Spleen (tissue), 11 donors: ENCODE data around the gene TRIM16. TPM values are rescaled to one million over a fixed set of nuclear protein-coding genes. Genes with fewer than 3 reads are reported as not detected.
A peak's percentile ranks its signal among the peaks of the same experiment; 100 is the strongest.
"Not testable (repeated sequence)": the region's sequence is repeated elsewhere in the genome, so short reads cannot be mapped to it uniquely, and the experiment has no call there.

Experiments
- DNase-seq: peaks from one replicate; pipeline ENCODE4 v3.0.0-alpha.2; 2020
- H3K27ac ChIP-seq, 8 donors: fragments of 200-600 bp; sonication (generic) in 7 of 8; 1 replicate in 4 of 8; 2 replicates in 4 of 8; pipeline versions ENCODE4 v1.5.0 to v1.8.0; 2016 to 2021; ENCODE audit warnings: inconsistent platforms in 4 of 8, mild to moderate bottlenecking in 4 of 8, moderate library complexity in 1 of 8
- H3K27me3 ChIP-seq, 7 donors: fragments of 200-600 bp; sonication (generic) in 6 of 7; replicated peaks in 1 of 7; 1 replicate in 4 of 7; 2 replicates in 3 of 7; pipeline versions ENCODE4 v1.5.0 to v1.8.0; 2016 to 2021; ENCODE audit warnings: inconsistent platforms in 3 of 7, mild to moderate bottlenecking in 1 of 7
- H3K36me3 ChIP-seq, 6 donors: fragments of 200-600 bp; sonication (generic) in 5 of 6; 1 replicate in 4 of 6; 2 replicates in 2 of 6; pipeline versions ENCODE4 v1.5.0 to v1.8.0; 2016 to 2021; ENCODE audit warnings: inconsistent platforms in 2 of 6
- H3K4me1 ChIP-seq, 6 donors: fragments of 200-600 bp; sonication (generic) in 5 of 6; 1 replicate in 3 of 6; 2 replicates in 3 of 6; pipeline versions ENCODE4 v1.5.0 to v1.8.0; 2016 to 2021; ENCODE audit warnings: inconsistent platforms in 3 of 6
- H3K4me3 ChIP-seq, 8 donors: fragments of 200-600 bp; sonication (generic) in 7 of 8; 1 replicate in 4 of 8; 2 replicates in 4 of 8; pipeline versions ENCODE4 v1.5.0 to v1.8.0; 2016 to 2021; ENCODE audit warnings: inconsistent platforms in 4 of 8, mild to moderate bottlenecking in 4 of 8, moderate library complexity in 2 of 8
- H3K9me3 ChIP-seq, 8 donors: fragments of 200-600 bp; sonication (generic) in 7 of 8; 1 replicate in 4 of 8; 2 replicates in 4 of 8; pipeline versions ENCODE4 v1.5.0 to v1.8.0; 2016 to 2021; ENCODE audit warnings: inconsistent platforms in 4 of 8
- CTCF ChIP-seq, 11 experiments: fragments of 200-600 bp in 7 of 11; fragments of 450-650 bp in 4 of 11; sonication (generic) in 4 of 11; IDR thresholded peaks in 8 of 11; conservative IDR thresholded peaks in 3 of 11; 1 replicate in 7 of 11; 2 replicates in 4 of 11; pipeline versions ENCODE4 v1.4.0 to v1.8.0; 2016 to 2021; ENCODE audit warnings: antibody characterized with exemption in 11 of 11, inconsistent platforms in 4 of 11, mild to moderate bottlenecking in 1 of 11
- POLR2AphosphoS5 ChIP-seq, 3 donors: sonication (generic); formaldehyde crosslinking; IDR thresholded peaks; one replicate each; pipeline ENCODE4 v1.5.1; 2017; ENCODE audit warnings: antibody characterized with exemption in 3 of 3
- WGBS, 5 donors: extraction: QIAGEN DNeasy Blood & Tissue Kit in 3 of 5; methylation state at CpG; one replicate each; pipeline versions ENCODE4 v1.1.5 to v1.1.7; 2013 to 2018; 5-methylcytosine and 5-hydroxymethylcytosine counted together
- intact Hi-C: fragments of 100-400 bp; cut with DNase I; formaldehyde crosslinking; loops from one replicate; pipeline ENCODE4 v1.15.0; 2023; ENCODE audit warnings: low total_unique reads
- polyA plus RNA-seq, 3 donors: library from polyadenylated mRNA; stranded (reverse); fragments of 200-250 nt; gene quantifications; one replicate each; pipeline ENCODE4 v1.2.1, GENCODE V29; 2013
- total RNA-seq, 7 donors: library from RNA; depleted of rRNA in 3 of 7; stranded (reverse); fragments of >200 nt in 3 of 7; fragmentation: NEBNext Ultra II Directional in 4 of 7; extraction: Animal tissue kit (Norgen Biotek cat#: 25700) in 4 of 7; gene quantifications; one replicate each; pipeline versions ENCODE4 v1.1.0 to v1.2.1, GENCODE V29; 2016 to 2021
- donor health status: healthy with polysubstance abuse.
- donor health status: DM: no; HTN: no; CAD: no; lungs with moderate emphysema.
- donor health status: DM: no; HTN: no; CAD: no.
- donor health status: Bipolar disorder and iron deficiency.
- donor health status: healthy.
- donor health status: DM: no; HTN: no; CAD: no.
- donor health status: DM: yes; HTN: yes; CAD: no.

TRIM16 gene
- total and polyA plus RNA-seq, 10 donors = 4.6 to 17.2 (median 9.1) TPM

- H3K27me3 ChIP-seq, H3K4me1 ChIP-seq, H3K9me3 ChIP-seq, intact Hi-C loops, DNase-seq: not testable (repeated sequence)
- Histone ChIP-seq H3K4me3 (peak overlapping the region; percentile 41 to 76 (median 48)), H3K27ac (peak overlapping the region in 6 of 8 donors; percentile 39 to 79 (median 76)), H3K36me3 (peaks cover 0 to 17% (median 4%) of the 10 kb centered on the region in 6 donors)
- 0 to 7% (median 2%) methylated on average over 3 to 13 of the region's 21 CpGs; no CpG with 5 or more reads in 2 of the 5 donors for WGBS, 5 donors
Observed at GRCh38 chr17:15699937-15700336, 15.8 kb upstream of the TRIM16 start.

GRCh38 chr17:15699413-15699924 lies 15.4 kb upstream of the TRIM16 start, which contains the start of gene ZNF286A:
Gene ZNF286A, plus strand, starts transcription at chr17:15699752. Its CDS starts 578 bp downstream, at chr17:15700330.
- H3K27me3 ChIP-seq, H3K9me3 ChIP-seq, intact Hi-C loops, H3K4me1 ChIP-seq: not testable (repeated sequence)
- DNase-seq = peak; percentile 99
- Histone ChIP-seq H3K27ac (peak within 1 kb of the TSS in 6 of 8 donors; percentile 39 to 79 (median 76)), H3K4me3 (peak within 1 kb of the TSS; percentile 41 to 76 (median 48)), H3K36me3 (peaks cover 0 to 12% (median 2%) of the 10 kb centered on the region in 6 donors)
- 0 to 1% (median 0%) methylated on average over 32 to 44 of the region's 44 CpGs for WGBS, 5 donors
- TF ChIP-seq POLR2AphosphoS5 (IDR thresholded peaks at IDR 0.05) (peak; percentile 87 to 94 (median 92)), CTCF (IDR thresholded peaks at IDR 0.05 in 8 of 11, conservative IDR thresholded peaks at IDR 0.05 in 3 of 11) (peak in 2 of 11 experiments; percentile 17 to 19)

- intact Hi-C loops, DNase-seq, H3K36me3 ChIP-seq, H3K27me3 ChIP-seq, H3K9me3 ChIP-seq, H3K4me1 ChIP-seq: not testable (repeated sequence)
- 0 to 11% (median 8%) methylated on average over 1 to 3 of the region's 3 CpGs for WGBS, 5 donors
- peak overlapping the region in 6 of 8 donors; percentile 39 to 79 (median 76) for H3K27ac ChIP-seq
- peak overlapping the region; percentile 41 to 76 (median 48) for H3K4me3 ChIP-seq
Observed at GRCh38 chr17:15698967-15699366, 14.9 kb upstream of the TRIM16 start.

GRCh38 chr17:15687494-15687893 lies 3.4 kb upstream of the TRIM16 start:
- intact Hi-C loops, DNase-seq: not testable (repeated sequence)
- 78 to 95% (median 94%) methylated on average over 1 of the region's 1 CpG for WGBS, 5 donors

GRCh38 chr17:15683135-15683534 lies 976 bp downstream of the TRIM16 start:
- H3K27me3 ChIP-seq, H3K9me3 ChIP-seq, intact Hi-C loops, H3K27ac ChIP-seq, H3K36me3 ChIP-seq, DNase-seq: not testable (repeated sequence)
- 79 to 93% (median 87%) methylated on average over 3 of the region's 3 CpGs for WGBS, 5 donors
- H3K4me1 ChIP-seq = peaks cover 0 to 20% (median 7%) of the 10 kb centered on the region in 6 donors
- H3K4me3 ChIP-seq = peak overlapping the region in 3 of 8 donors; percentile 52 to 78 (median 61)

More at GRCh38 chr17:15687494-15687893, 3.4 kb upstream of the TRIM16 start:
- H3K27ac ChIP-seq, H3K36me3 ChIP-seq, H3K9me3 ChIP-seq, H3K27me3 ChIP-seq, H3K4me3 ChIP-seq: not testable (repeated sequence)
- peaks cover 0 to 18% (median 7%) of the 10 kb centered on the region in 6 donors for H3K4me1 ChIP-seq

- H3K27ac ChIP-seq, H3K9me3 ChIP-seq, H3K27me3 ChIP-seq, intact Hi-C loops, H3K4me1 ChIP-seq, H3K4me3 ChIP-seq, DNase-seq: not testable (repeated sequence)
- 91 to 95% (median 92%) methylated on average over 6 of the region's 6 CpGs for whole genome bisulfite sequencing, 5 donors
- peaks cover 0 to 14% (median 0%) of the 10 kb centered on the region in 6 donors for H3K36me3 ChIP-seq
Observed at GRCh38 chr17:15675991-15676390, 8.1 kb downstream of the TRIM16 start.

GRCh38 chr17:15674640-15675039 lies 9.5 kb downstream of the TRIM16 start:
- H3K36me3 ChIP-seq = peaks cover 0 to 14% (median 0%) of the 10 kb centered on the region in 6 donors
- H3K9me3 ChIP-seq, H3K27me3 ChIP-seq, H3K4me1 ChIP-seq, DNase-seq, H3K27ac ChIP-seq, intact Hi-C loops, H3K4me3 ChIP-seq: not testable (repeated sequence)
- 80 to 96% (median 88%) methylated on average over 1 of the region's 1 CpG for WGBS, 5 donors

GRCh38 chr17:15669526-15669925 lies 14.6 kb downstream of the TRIM16 start:
- H3K27me3 ChIP-seq, H3K9me3 ChIP-seq, H3K4me1 ChIP-seq, DNase-seq, H3K27ac ChIP-seq, H3K4me3 ChIP-seq, intact Hi-C loops: not testable (repeated sequence)
- peaks cover 0 to 15% (median 0%) of the 10 kb centered on the region in 6 donors for H3K36me3 ChIP-seq
- WGBS, 5 donors = 64 to 91% (median 71%) methylated on average over 4 to 5 of the region's 5 CpGs
